Hepatocyte (in vitro differentiated cells): Measurements from ENCODE around the gene XRCC6. TPM values are rescaled to one million over a fixed set of nuclear protein-coding genes. Genes with fewer than 3 reads are reported as not detected.
"Not testable (repeated sequence)": the region's sequence is repeated elsewhere in the genome, so short reads cannot be mapped to it uniquely, and the experiment has no call there.

Experiments used
- DNase-seq: peaks from one replicate; pipeline ENCODE4 v3.0.0-alpha.2; 2016; ENCODE audit warnings: low spot score
- H2AFZ ChIP-seq: fragments of 200-600 bp; sonication (generic); 2 replicates; pipeline ENCODE4 v1.6.0; 2016; ENCODE audit warnings: antibody characterized with exemption, mild to moderate bottlenecking
- H3K27ac ChIP-seq: fragments of 200-600 bp; sonication (generic); 2 replicates; pipeline ENCODE4 v1.5.1; 2016; ENCODE audit warnings: mild to moderate bottlenecking
- H3K27me3 ChIP-seq: fragments of 200-600 bp; sonication (generic); 2 replicates; pipeline ENCODE4 v1.6.1; 2016
- H3K36me3 ChIP-seq: fragments of 200-600 bp; sonication (generic); replicated peaks from 2 replicates; pipeline ENCODE4 v1.5.1; 2016; ENCODE audit warnings: low read depth; ENCODE audit not compliant: insufficient read depth
- H3K4me1 ChIP-seq: fragments of 200-600 bp; sonication (generic); 2 replicates; pipeline ENCODE4 v1.5.1; 2016; ENCODE audit warnings: mild to moderate bottlenecking, moderate library complexity; ENCODE audit not compliant: insufficient read depth
- H3K4me2 ChIP-seq: fragments of 200-600 bp; sonication (generic); 2 replicates; pipeline ENCODE4 v1.6.0; 2016
- H3K4me3 ChIP-seq: fragments of 200-600 bp; sonication (generic); 2 replicates; pipeline ENCODE4 v1.5.1; 2016; ENCODE audit warnings: mild to moderate bottlenecking
- H3K79me2 ChIP-seq: fragments of 200-600 bp; sonication (generic); 2 replicates; pipeline ENCODE4 v1.6.0; 2017; ENCODE audit warnings: mild to moderate bottlenecking
- H3K9me2 ChIP-seq: fragments of 200-600 bp; sonication (generic); replicated peaks from 2 replicates; pipeline ENCODE4 v1.6.0; 2017; ENCODE audit warnings: mild to moderate bottlenecking; ENCODE audit not compliant: insufficient read depth
- H3K9me3 ChIP-seq: fragments of 200-600 bp; sonication (generic); 2 replicates; pipeline ENCODE4 v1.5.1; 2016; ENCODE audit warnings: low read depth, mild to moderate bottlenecking
- H4K20me1 ChIP-seq: fragments of 200-600 bp; sonication (generic); 2 replicates; pipeline ENCODE4 v1.6.0; 2016; ENCODE audit warnings: mild to moderate bottlenecking; ENCODE audit not compliant: insufficient read depth, poor library complexity, severe bottlenecking
- CTCF ChIP-seq: fragments of 200-600 bp; sonication (generic); IDR thresholded peaks from 2 replicates; pipeline ENCODE4 v1.5.1; 2016; ENCODE audit warnings: antibody characterized with exemption, mild to moderate bottlenecking; ENCODE audit not compliant: poor library complexity
- EZH2 ChIP-seq: fragments of 200-600 bp; sonication (generic); IDR thresholded peaks from 2 replicates; pipeline ENCODE4 v1.6.1; 2016; ENCODE audit warnings: antibody characterized with exemption, mild to moderate bottlenecking, borderline replicate concordance
- EZH2phosphoT487 ChIP-seq: fragments of 200-600 bp; sonication (generic); IDR thresholded peaks from one replicate; pipeline ENCODE4 v1.6.1; 2018; ENCODE audit warnings: antibody characterized with exemption, mild to moderate bottlenecking, low read depth, moderate library complexity; ENCODE audit not compliant: unreplicated experiment, severe bottlenecking
- WGBS: methylation state at CpG from one replicate; pipeline ENCODE4 v1.1.6; 2016; ENCODE audit warnings: low lambda C conversion rate; ENCODE audit errors: missing lambda C conversion rate; 5-methylcytosine and 5-hydroxymethylcytosine counted together
- polyA plus RNA-seq: library from polyadenylated mRNA; unstranded; fragments of >200 nt; fragmentation: Nextera tagmentation; extraction: Ambion mirVana; gene quantifications from 2 replicates; pipeline ENCODE4 v1.2.1, GENCODE V29; 2016
- total RNA-seq: library from RNA; depleted of rRNA; stranded (reverse); fragments of >200 nt; gene quantifications from 2 replicates; pipeline ENCODE4 v1.2.3, GENCODE V29; 2014

XRCC6 gene
- total and polyA plus RNA-seq, 2 experiments from 2014 or later = 260 to 276 TPM

- peaks cover 6% of the 10 kb centered on the region for H3K79me2 ChIP-seq
- H3K4me3 ChIP-seq = no peak overlapping the region
- WGBS = 83% methylated on average over 21 of the region's 21 CpGs
- H3K27me3 ChIP-seq = no peaks in the 10 kb centered on the region
- no peaks in the 10 kb centered on the region for H4K20me1 ChIP-seq
- no peak for DNase-seq
- H3K4me1 ChIP-seq = no peaks in the 10 kb centered on the region
- no peaks in the 10 kb centered on the region for H3K9me3 ChIP-seq
- no peak overlapping the region for H3K4me2 ChIP-seq
- H3K27ac ChIP-seq = peak overlapping the region; percentile 30
- no peak overlapping the region for H2AFZ ChIP-seq
- no peaks in the 10 kb centered on the region for H3K36me3 ChIP-seq
- no peaks in the 10 kb centered on the region for H3K9me2 ChIP-seq
- no peak for TF ChIP-seq EZH2
- TF ChIP-seq EZH2phosphoT487 = no peak
- no peak for TF ChIP-seq CTCF
Measured at GRCh38 chr22:41668971-41669911, 48.1 kb downstream of the XRCC6 start.

GRCh38 chr22:41672096-41672495 lies 51.0 kb downstream of the XRCC6 start:
- not testable (repeated sequence) for H3K36me3 ChIP-seq, H3K4me2 ChIP-seq, H3K27me3 ChIP-seq, H3K9me3 ChIP-seq, H4K20me1 ChIP-seq, H3K4me1 ChIP-seq, H3K79me2 ChIP-seq, H3K4me3 ChIP-seq, H2AFZ ChIP-seq, H3K9me2 ChIP-seq
- 82% methylated on average over 10 of the region's 10 CpGs for WGBS
- DNase-seq = peak; percentile 63
- H3K27ac ChIP-seq = peak overlapping the region; percentile 67

GRCh38 chr22:41672780-41673509 lies 51.9 kb downstream of the XRCC6 start:
- no peak overlapping the region for H3K4me2 ChIP-seq
- peak; percentile 10 for DNase-seq

More at GRCh38 chr22:41672780-41673509, 51.9 kb downstream of the XRCC6 start:
- TF ChIP-seq EZH2 (no peak), CTCF (peak; percentile 29), EZH2phosphoT487 (no peak)
- Histone ChIP-seq H3K27me3 (no peaks in the 10 kb centered on the region), H3K4me3 (no peak overlapping the region), H3K9me3 (no peaks in the 10 kb centered on the region), H3K27ac (no peak overlapping the region), H4K20me1 (no peaks in the 10 kb centered on the region), H2AFZ (no peak overlapping the region), H3K4me1 (no peaks in the 10 kb centered on the region), H3K9me2 (no peaks in the 10 kb centered on the region), H3K36me3 (no peaks in the 10 kb centered on the region), H3K79me2 (peaks cover 15% of the 10 kb centered on the region)
- 71% methylated on average over 6 of the region's 6 CpGs for WGBS
